HEK293T (cell line): ENCODE results near the gene PLA1A.

ENCODE experiments used
- CTCF ChIA-PET: fragments of 350-600 bp; formaldehyde crosslinking; extraction: SDS; loops from one replicate; lab custom pipeline; 2021; ENCODE audit warnings: antibody characterized with exemption, inconsistent platforms; lab: Yijun Ruan, JAX
- POLR2A ChIA-PET: fragments of 350-600 bp; formaldehyde crosslinking; extraction: SDS; loops from one replicate; lab custom pipeline; 2020; ENCODE audit warnings: antibody characterized with exemption, inconsistent platforms; lab: Yijun Ruan, JAX
- DNase-seq: peaks from one replicate; pipeline ENCODE4 v3.0.0; 2012; ENCODE audit warnings: mixed read lengths; ENCODE audit errors: extremely low spot score
- ARNT ChIP-seq: fragments of 450-650 bp; IDR thresholded peaks from 2 replicates; pipeline ENCODE4 v1.6.1; 2017; ENCODE audit warnings: mild to moderate bottlenecking
- BHLHE40 ChIP-seq: fragments of 450-650 bp; IDR thresholded peaks from 2 replicates; pipeline ENCODE4 v1.6.1; 2016; ENCODE audit warnings: mild to moderate bottlenecking, moderate library complexity, borderline replicate concordance
- CTBP1 ChIP-seq: fragments of 450-650 bp; IDR thresholded peaks from 2 replicates; pipeline ENCODE4 v1.6.1; 2016; ENCODE audit warnings: borderline replicate concordance
- ELF4 ChIP-seq: fragments of 450-650 bp; IDR thresholded peaks from 2 replicates; pipeline ENCODE4 v1.6.1; 2017; ENCODE audit warnings: antibody characterized with exemption
- FOXA1 ChIP-seq: fragments of 450-650 bp; IDR thresholded peaks from 2 replicates; pipeline ENCODE4 v1.6.1; 2016; ENCODE audit warnings: mild to moderate bottlenecking
- FOXK2 ChIP-seq: fragments of 450-650 bp; IDR thresholded peaks from 2 replicates; pipeline ENCODE4 v1.6.1; 2016; ENCODE audit warnings: mild to moderate bottlenecking
- FOXM1 ChIP-seq: fragments of 450-650 bp; IDR thresholded peaks from 2 replicates; pipeline ENCODE4 v1.6.1; 2017; ENCODE audit warnings: mild to moderate bottlenecking, borderline replicate concordance
- HDGF ChIP-seq: fragments of 450-650 bp; IDR thresholded peaks from 2 replicates; pipeline ENCODE4 v1.6.1; 2017; ENCODE audit warnings: antibody characterized with exemption, borderline replicate concordance
- L3MBTL2 ChIP-seq: fragments of 450-650 bp; conservative IDR thresholded peaks from 2 replicates; pipeline ENCODE4 v1.6.1; 2016; ENCODE audit warnings: mild to moderate bottlenecking
- LEF1 ChIP-seq: fragments of 450-650 bp; IDR thresholded peaks from 2 replicates; pipeline ENCODE4 v1.6.1; 2017; ENCODE audit warnings: mild to moderate bottlenecking, borderline replicate concordance
- NFRKB ChIP-seq: fragments of 450-650 bp; IDR thresholded peaks from 2 replicates; pipeline ENCODE4 v1.6.1; 2016; ENCODE audit warnings: mild to moderate bottlenecking, moderate library complexity
- PKNOX1 ChIP-seq: fragments of 450-650 bp; IDR thresholded peaks from 2 replicates; pipeline ENCODE4 v1.6.1; 2016
- SP1 ChIP-seq: fragments of 450-650 bp; IDR thresholded peaks from 2 replicates; pipeline ENCODE4 v1.6.1; 2017
- SUZ12 ChIP-seq: fragments of 450-650 bp; IDR thresholded peaks from 2 replicates; pipeline ENCODE4 v1.6.1; 2016; ENCODE audit warnings: mild to moderate bottlenecking
- TARDBP ChIP-seq: fragments of 450-650 bp; IDR thresholded peaks from 2 replicates; pipeline ENCODE4 v1.6.1; 2016
- ZNF384 ChIP-seq: fragments of 450-650 bp; IDR thresholded peaks from 2 replicates; pipeline ENCODE4 v1.6.1; 2016

Gene PLA1A

GRCh38 chr3:119632216-119632615 is 34.5 kb downstream of the PLA1A start:
- DNase-seq = no peak
- POLR2A ChIA-PET = no interaction called here

GRCh38 chr3:119632829-119633228 is 35.1 kb downstream of the PLA1A start:
- ChIA-PET POLR2A (no interaction called here), CTCF (interaction anchor here (0.6 kb wide), 1 partner anchor 366 kb away, joined by 4 read pairs; no protein-coding TSS in a partner anchor)
- no peak for DNase-seq
- no peak for TF ChIP-seq TARDBP
- TF ChIP-seq SP1 = no peak
- TF ChIP-seq ZNF384 = no peak
- no peak for TF ChIP-seq FOXM1
- TF ChIP-seq L3MBTL2 = no peak
- TF ChIP-seq NFRKB = no peak
- no peak for TF ChIP-seq LEF1
- TF ChIP-seq CTBP1 = no peak
- TF ChIP-seq HDGF = no peak
- no peak for TF ChIP-seq FOXA1
- no peak for TF ChIP-seq ELF4
- no peak for TF ChIP-seq FOXK2
- TF ChIP-seq SUZ12 = no peak
- TF ChIP-seq BHLHE40 = no peak
- no peak for TF ChIP-seq PKNOX1
- no peak for TF ChIP-seq ARNT

More at GRCh38 chr3:119632216-119632615, 34.5 kb downstream of the PLA1A start:
- TF ChIP-seq PKNOX1 (no peak), FOXA1 (no peak), FOXM1 (no peak), SUZ12 (no peak), FOXK2 (no peak), TARDBP (no peak), NFRKB (no peak), L3MBTL2 (no peak), CTBP1 (no peak), BHLHE40 (no peak), ELF4 (no peak), HDGF (no peak), SP1 (no peak), ARNT (no peak), ZNF384 (no peak), LEF1 (no peak)
- CTCF ChIA-PET = no interaction called here

- CTCF ChIA-PET = no interaction called here
- TF ChIP-seq PKNOX1 (no peak), SP1 (no peak), ELF4 (no peak), HDGF (no peak), BHLHE40 (no peak), FOXM1 (no peak), FOXK2 (no peak), ZNF384 (no peak), NFRKB (no peak), ARNT (no peak), FOXA1 (no peak), L3MBTL2 (no peak), CTBP1 (no peak), LEF1 (no peak), TARDBP (no peak), SUZ12 (no peak)
- DNase-seq = no peak
- POLR2A ChIA-PET = no interaction called here
These were observed 38.0 kb downstream of the PLA1A start for GRCh38 chr3:119635719-119636118.

GRCh38 chr3:119636249-119636648 is 38.6 kb downstream of the PLA1A start:
- ChIA-PET POLR2A (no interaction called here), CTCF (no interaction called here)
- TF ChIP-seq FOXA1 (no peak), ELF4 (no peak), ARNT (no peak), HDGF (no peak)
- DNase-seq = no peak

GRCh38 chr3:119636891-119637611 is 39.4 kb downstream of the PLA1A start:
- no peak for DNase-seq
- ChIA-PET CTCF (no interaction called here), POLR2A (interaction anchor here (0.7 to 1.5 kb wide), 2 partner anchors 25 to 138 kb away, joined by 3 to 4 read pairs; partner anchors contain the start of gene TIMMDC1)
- TF ChIP-seq ARNT (no peak), SUZ12 (no peak), PKNOX1 (no peak), CTBP1 (no peak), LEF1 (no peak), SP1 (no peak), FOXA1 (no peak), L3MBTL2 (no peak), NFRKB (no peak), HDGF (no peak), TARDBP (no peak), FOXM1 (no peak), BHLHE40 (no peak), ELF4 (no peak), FOXK2 (no peak)
